ENCODE measurements around the gene VAMP7.
"Not testable (repeated sequence)": the region's sequence is repeated elsewhere in the genome, so short reads cannot be mapped to it uniquely, and the experiment has no call there.

GRCh38 chrX:155971658-155972057, 90.5 kb downstream of the VAMP7 start:
- TF ChIP-seq PPARA (CRISPR knock-in tag; IDR thresholded peaks at IDR 0.05; ENCODE audit: borderline replicate concordance); OSR1 (CRISPR knock-in tag; IDR thresholded peaks at IDR 0.05); PATZ1 (CRISPR knock-in tag; IDR thresholded peaks at IDR 0.05; ENCODE audit: borderline replicate concordance); GLIS3 (CRISPR knock-in tag; IDR thresholded peaks at IDR 0.05); SNAI2 (CRISPR knock-in tag; IDR thresholded peaks at IDR 0.05); TSHZ2 (CRISPR knock-in tag; IDR thresholded peaks at IDR 0.05); ARNTL (CRISPR knock-in tag; IDR thresholded peaks at IDR 0.05; ENCODE audit: borderline replicate concordance, low read depth); CREB5 (CRISPR knock-in tag; IDR thresholded peaks at IDR 0.05; ENCODE audit: low read depth): not testable (repeated sequence)

Data from SK-N-SH treated with all-trans-retinoic acid at 6 μM for 48 hours (cell line).